Adrenal gland (tissue), 12 donors: ENCODE data around the gene CIBAR2. TPM values are rescaled to one million over a fixed set of nuclear protein-coding genes. Genes with fewer than 3 reads are reported as not detected.

Source experiments
- DNase-seq, 7 donors: peaks; one replicate each; pipeline ENCODE4 v3.0.0-alpha.2; 2019 to 2020
- H3K27ac ChIP-seq, 5 donors: fragments of 200-600 bp; sonication (generic) in 4 of 5; 1 replicate in 3 of 5; 2 replicates in 2 of 5; pipeline versions ENCODE4 v1.5.1 to v1.8.0; 2016 to 2020; ENCODE audit warnings: mild to moderate bottlenecking in 1 of 5
- H3K27me3 ChIP-seq: fragments of 200-600 bp; 2 replicates; pipeline ENCODE4 v1.8.0; 2021
- H3K36me3 ChIP-seq, 2 donors: fragments of 200-600 bp; replicated peaks in 1 of 2; 1 replicate in 1 of 2; 2 replicates in 1 of 2; pipeline versions ENCODE4 v1.5.1 to v1.8.0; 2018 to 2022
- H3K4me1 ChIP-seq, 2 donors: fragments of 200-600 bp; replicated peaks in 1 of 2; 1 replicate in 1 of 2; 2 replicates in 1 of 2; pipeline versions ENCODE4 v1.5.1 to v1.8.0; 2018 to 2021
- H3K4me3 ChIP-seq, 4 donors: fragments of 200-600 bp; sonication (generic) in 3 of 4; one replicate each; pipeline ENCODE4 v1.5.1; 2016 to 2018
- H3K9me3 ChIP-seq, 3 donors: fragments of 200-600 bp; sonication (generic) in 1 of 3; replicated peaks in 1 of 3; 1 replicate in 2 of 3; 2 replicates in 1 of 3; pipeline versions ENCODE4 v1.5.1 to v1.8.0; 2016 to 2021
- CTCF ChIP-seq, 6 experiments: fragments of 450-650 bp in 4 of 6; fragments of 200-600 bp in 2 of 6; sonication (generic) in 1 of 6; IDR thresholded peaks; 1 replicate in 5 of 6; 2 replicates in 1 of 6; pipeline versions ENCODE4 v1.5.1 to v1.8.0; 2016 to 2021; ENCODE audit warnings: antibody characterized with exemption in 6 of 6, mild to moderate bottlenecking in 2 of 6, moderate library complexity in 1 of 6
- POLR2A ChIP-seq, 2 donors: fragments of 450-650 bp; IDR thresholded peaks; one replicate each; pipeline ENCODE4 v1.6.1; 2017; ENCODE audit warnings: antibody characterized with exemption in 2 of 2, mild to moderate bottlenecking in 2 of 2, moderate library complexity in 1 of 2
- WGBS, 4 donors: extraction: QIAGEN DNeasy Blood & Tissue Kit in 2 of 4; methylation state at CpG; one replicate each; pipeline versions ENCODE4 v1.1.5 to v1.1.7; 2013 to 2017; 5-methylcytosine and 5-hydroxymethylcytosine counted together
- intact Hi-C, 2 donors: fragments of 100-400 bp; cut with DNase I; formaldehyde crosslinking; loops; one replicate each; pipeline versions ENCODE4 v1.14.1 to v1.15.0; 2022 to 2023
- polyA plus RNA-seq, 3 donors: library from polyadenylated mRNA; stranded (reverse); fragments of 200-250 nt in 2 of 3; fragments of 350-450 nt in 1 of 3; fragmentation: Illumina TruSeq in 1 of 3; extraction: RNeasy Lipid Tissue Mini Kit (QIAGEN cat#74804) in 1 of 3; gene quantifications; one replicate each; pipeline ENCODE4 v1.2.3, GENCODE V29; 2013 to 2014
- total RNA-seq, 9 donors: library from RNA; depleted of rRNA in 4 of 9; stranded (reverse); fragments of >200 nt in 4 of 9; fragments of 120-200 nt in 1 of 9; fragmentation: NEBNext Ultra II Directional in 1 of 9; extraction: Animal tissue kit (Norgen Biotek cat#: 25700) in 1 of 9; gene quantifications; one replicate each; pipeline versions ENCODE4 v1.1.0 to v1.2.4, GENCODE V29; 2013 to 2023
- donor health status: healthy with polysubstance abuse.
- donor health status: Bipolar disorder and iron deficiency.
- donor health status: DM: yes; HTN: yes; CAD: no.
- donor health status: DM: no; HTN: no; CAD: no.
- donor health status: DM: no; HTN: no; CAD: no.
- donor health status: DM: yes; HTN: yes; CAD: no.

The CIBAR2 gene
- total and polyA plus RNA-seq, 12 donors: 0.17 to 2.6 (median 0.73) TPM; not detected in 4

DNA sequence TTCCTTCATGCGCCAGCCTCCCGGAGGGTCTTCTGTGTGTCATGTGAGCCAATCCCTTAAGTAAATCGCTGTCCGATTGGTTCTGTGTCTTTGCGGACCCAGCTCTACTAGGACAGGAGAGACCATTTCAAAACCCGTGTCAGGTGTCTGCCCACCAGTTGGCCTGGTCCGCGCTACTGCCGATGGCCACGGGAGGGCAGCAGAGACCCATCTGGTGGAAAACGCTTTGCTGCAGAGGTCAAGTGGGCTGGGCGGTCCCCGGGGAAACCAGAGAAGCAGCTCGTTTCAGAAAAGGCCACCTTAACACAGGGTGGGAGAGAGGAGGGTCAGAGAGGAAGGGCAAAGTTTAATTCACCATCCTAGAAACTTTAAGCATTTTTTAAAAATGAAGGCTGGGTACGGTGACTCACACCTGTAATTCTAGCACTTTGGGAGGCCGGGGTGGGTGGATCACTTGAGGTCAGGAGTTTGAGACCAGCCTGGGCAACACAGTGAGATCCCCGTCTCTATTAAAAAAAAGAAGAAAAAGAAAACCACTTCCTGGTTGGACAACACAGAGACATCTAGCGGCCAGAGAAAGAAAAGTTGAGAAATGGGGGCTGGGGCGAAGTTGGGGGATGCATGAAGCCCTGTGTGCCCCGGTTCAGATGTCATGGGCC lies 2.8 kb upstream of the CIBAR2 start:
- no peaks in the 10 kb centered on the region for H3K4me1 ChIP-seq
- H3K27ac ChIP-seq: peak overlapping the region in 2 of 5 donors; percentile 56 to 57
- intact Hi-C loops: loop anchor here (5.0 to 10.0 kb wide), 2 partner anchors 117 to 140 kb away; no protein-coding TSS in a partner anchor
- H3K4me3 ChIP-seq: peak overlapping the region in 1 of 4 donors; percentile 20
- no peaks in the 10 kb centered on the region for H3K27me3 ChIP-seq
- no peaks in the 10 kb centered on the region for H3K36me3 ChIP-seq
- H3K9me3 ChIP-seq: no peaks in the 10 kb centered on the region
- DNase-seq: peak; percentile 84 to 96 (median 90)
- TF ChIP-seq POLR2A (IDR thresholded peaks at IDR 0.05): no peak
- TF ChIP-seq CTCF (IDR thresholded peaks at IDR 0.05): peak; percentile 97 to 99 (median 98)
- WGBS, 4 donors: 5 to 13% (median 9%) methylated on average over 15 to 20 of the region's 20 CpGs

GRCh38 chr16:85113913-85114312 lies 1.6 kb upstream of the CIBAR2 start:
- 50 to 76% (median 69%) methylated on average over 7 to 14 of the region's 14 CpGs for WGBS, 4 donors
- H3K9me3 ChIP-seq: no peaks in the 10 kb centered on the region
- no peak overlapping the region for H3K4me3 ChIP-seq
- TF ChIP-seq POLR2A (IDR thresholded peaks at IDR 0.05): no peak
- TF ChIP-seq CTCF (IDR thresholded peaks at IDR 0.05): no peak
- no peaks in the 10 kb centered on the region for H3K4me1 ChIP-seq
- no peaks in the 10 kb centered on the region for H3K36me3 ChIP-seq
- no peak for DNase-seq
- intact Hi-C loops: loop anchor here in 1 of 2 donors (10.0 kb wide), 1 partner anchor 141 kb away; no protein-coding TSS in a partner anchor
- no peak overlapping the region for H3K27ac ChIP-seq
- H3K27me3 ChIP-seq: no peaks in the 10 kb centered on the region

- DNase-seq: no peak
- intact Hi-C loops: loop anchor here in 1 of 2 donors (10.0 kb wide), 1 partner anchor 142 kb away; no protein-coding TSS in a partner anchor
- 82 to 89% (median 85%) methylated on average over 12 to 14 of the region's 14 CpGs for WGBS, 4 donors
- Histone ChIP-seq H3K27me3 (no peaks in the 10 kb centered on the region), H3K4me1 (no peaks in the 10 kb centered on the region), H3K27ac (no peak overlapping the region), H3K9me3 (no peaks in the 10 kb centered on the region), H3K36me3 (no peaks in the 10 kb centered on the region), H3K4me3 (no peak overlapping the region)
- TF ChIP-seq POLR2A (IDR thresholded peaks at IDR 0.05) (no peak), CTCF (IDR thresholded peaks at IDR 0.05) (no peak)
These were observed 979 bp upstream of the CIBAR2 start for GRCh38 chr16:85113168-85113733.

- no peaks in the 10 kb centered on the region for H3K4me1 ChIP-seq
- no peak for DNase-seq
- no peaks in the 10 kb centered on the region for H3K27me3 ChIP-seq
- H3K9me3 ChIP-seq: no peaks in the 10 kb centered on the region
- H3K36me3 ChIP-seq: no peaks in the 10 kb centered on the region
- H3K4me3 ChIP-seq: no peak overlapping the region
- no peak overlapping the region for H3K27ac ChIP-seq
- TF ChIP-seq CTCF (IDR thresholded peaks at IDR 0.05): no peak
- intact Hi-C loops: loop anchor here in 1 of 2 donors (10.0 kb wide), 1 partner anchor 144 kb away; no protein-coding TSS in a partner anchor
- WGBS, 4 donors: 82 to 94% (median 89%) methylated on average over 7 to 9 of the region's 9 CpGs
These were observed 1.1 kb downstream of the CIBAR2 start for GRCh38 chr16:85111184-85111583.
